ENCODE results near the gene EMC9. TPM values are rescaled to one million over a fixed set of nuclear protein-coding genes. Genes with fewer than 3 reads are reported as not detected.

EMC9 gene
- polyA plus RNA-seq, 1 donor (not counting 4 experiments of a cell fraction or from before 2014, with no cell fraction given), result 11.0 TPM

DNA sequence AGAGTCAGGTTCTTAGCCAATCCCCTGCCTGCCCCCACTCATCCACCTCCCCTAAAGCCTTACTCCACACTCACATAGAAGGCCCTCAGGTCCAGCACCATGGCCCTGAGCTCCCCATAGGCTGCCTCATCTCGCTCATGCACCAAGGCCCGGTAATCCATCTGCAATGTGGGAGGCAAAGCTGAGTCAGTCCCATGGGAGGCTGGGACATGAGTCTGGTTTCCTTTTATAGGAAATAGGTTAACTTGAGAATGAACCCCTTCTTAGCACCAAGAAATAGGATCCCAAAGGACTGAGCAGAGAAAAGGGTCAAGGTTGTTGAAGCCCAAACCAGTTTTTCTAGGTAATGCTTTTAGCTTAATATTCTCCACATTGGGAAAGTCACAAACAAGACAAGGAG is 2.1 kb upstream of the EMC9 start:
- Histone ChIP-seq H3K79me2 (ENCODE audit: control insufficient read depth, insufficient read depth, low read length) (peaks cover 57% of the 10 kb centered on the region), H3K9me1 (ENCODE audit: control insufficient read depth, extremely low read depth, insufficient read depth, low read length) (peaks cover 4% of the 10 kb centered on the region), H3K36me3 (ENCODE audit: control insufficient read depth in 2 of 2, extremely low read depth in 1 of 2, insufficient read depth in 2 of 2, low read length in 2 of 2) (peaks cover 10 to 21% of the 10 kb centered on the region in 2 experiments), H3K9me3 (ENCODE audit: control insufficient read depth, low read depth, low read length) (no peaks in the 10 kb centered on the region), H4K20me1 (ENCODE audit: control insufficient read depth, extremely low read depth, insufficient read depth, low read length) (no peaks in the 10 kb centered on the region), H3K27ac (ENCODE audit: control insufficient read depth, insufficient read depth, low read length) (no peak overlapping the region), H3K4me3 (ENCODE audit: control insufficient read depth in 2 of 3, extremely low read depth in 1 of 3, insufficient read depth in 2 of 3, low read depth in 1 of 3, low read length in 3 of 3) (no peak overlapping the region), H3K4me1 (ENCODE audit: control insufficient read depth, extremely low read depth, insufficient read depth, low read length) (peaks cover 29% of the 10 kb centered on the region), H2AFZ (ENCODE audit: control insufficient read depth, low read length) (no peak overlapping the region), H3K9ac (ENCODE audit: control insufficient read depth, extremely low read depth, insufficient read depth, low read length) (no peak overlapping the region), H3K4me2 (ENCODE audit: control insufficient read depth, extremely low read depth, insufficient read depth, low read depth, low read length) (no peak overlapping the region), H3K27me3 (ENCODE audit: control insufficient read depth, extremely low read depth, insufficient read depth, low read length) (no peaks in the 10 kb centered on the region)
- DNase-seq (ENCODE audit: low read depth, low spot score) (no peak), FAIRE-seq (no peak)
- dilution Hi-C loops (cut with MboI; ENCODE audit: extremely low pct_ligation_motif_present, low sequenced_read_pairs), result no loop called here
- TF ChIP-seq, protein P1, sequence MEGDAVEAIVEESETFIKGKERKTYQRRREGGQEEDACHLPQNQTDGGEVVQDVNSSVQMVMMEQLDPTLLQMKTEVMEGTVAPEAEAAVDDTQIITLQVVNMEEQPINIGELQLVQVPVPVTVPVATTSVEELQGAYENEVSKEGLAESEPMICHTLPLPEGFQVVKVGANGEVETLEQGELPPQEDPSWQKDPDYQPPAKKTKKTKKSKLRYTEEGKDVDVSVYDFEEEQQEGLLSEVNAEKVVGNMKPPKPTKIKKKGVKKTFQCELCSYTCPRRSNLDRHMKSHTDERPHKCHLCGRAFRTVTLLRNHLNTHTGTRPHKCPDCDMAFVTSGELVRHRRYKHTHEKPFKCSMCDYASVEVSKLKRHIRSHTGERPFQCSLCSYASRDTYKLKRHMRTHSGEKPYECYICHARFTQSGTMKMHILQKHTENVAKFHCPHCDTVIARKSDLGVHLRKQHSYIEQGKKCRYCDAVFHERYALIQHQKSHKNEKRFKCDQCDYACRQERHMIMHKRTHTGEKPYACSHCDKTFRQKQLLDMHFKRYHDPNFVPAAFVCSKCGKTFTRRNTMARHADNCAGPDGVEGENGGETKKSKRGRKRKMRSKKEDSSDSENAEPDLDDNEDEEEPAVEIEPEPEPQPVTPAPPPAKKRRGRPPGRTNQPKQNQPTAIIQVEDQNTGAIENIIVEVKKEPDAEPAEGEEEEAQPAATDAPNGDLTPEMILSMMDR (optimal IDR thresholded peaks at IDR 0.05 in 1 of 3, IDR thresholded peaks at IDR 0.05 in 1 of 3, conservative IDR thresholded peaks at IDR 0.05 in 1 of 3; ENCODE audit: extremely low read depth in 1 of 3, insufficient read depth in 2 of 3, low read length in 3 of 3), result no peak
- no peak for TF ChIP-seq EZH2 (IDR thresholded peaks at IDR 0.05; ENCODE audit: low read length)

DNA sequence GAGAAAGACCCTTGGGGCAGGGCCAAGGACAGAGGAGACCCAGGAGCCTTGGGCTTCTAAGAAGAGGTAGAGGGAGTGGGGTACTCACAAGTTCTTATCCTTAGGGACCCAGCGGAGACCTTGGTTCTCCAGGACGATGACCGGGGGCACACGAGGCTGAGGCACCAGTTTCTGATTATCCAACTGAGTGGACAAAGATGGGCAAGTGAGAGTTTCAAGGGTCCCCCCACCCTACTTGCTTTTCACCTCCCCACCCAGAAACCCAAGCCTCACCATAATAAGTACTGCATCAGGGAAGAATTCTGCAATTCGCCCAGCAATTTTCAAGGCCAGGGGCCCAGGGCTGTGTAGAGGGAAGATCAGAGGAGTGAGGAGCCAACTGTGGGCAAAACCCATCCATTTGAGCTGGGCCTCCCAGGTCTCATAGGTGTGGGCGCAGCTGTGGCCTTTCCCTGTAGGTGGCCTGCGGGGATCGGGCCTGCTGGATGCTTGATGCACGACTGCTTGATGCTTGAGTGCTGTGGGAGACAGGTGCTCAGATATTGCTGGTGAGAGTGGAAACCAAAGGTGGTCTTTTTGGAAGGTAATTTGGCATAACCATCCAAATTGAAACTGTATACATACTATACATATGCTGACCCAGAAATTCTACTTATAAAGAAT is 2.0 kb downstream of the EMC9 start:
- dilution Hi-C loops (cut with MboI; ENCODE audit: extremely low pct_ligation_motif_present, low sequenced_read_pairs), result no loop called here

More for the DNA sequence above, 2.0 kb downstream of the EMC9 start:
- Histone ChIP-seq H4K20me1 (ENCODE audit: control insufficient read depth, extremely low read depth, insufficient read depth, low read length) (no peaks in the 10 kb centered on the region), H3K4me1 (ENCODE audit: control insufficient read depth, extremely low read depth, insufficient read depth, low read length) (peaks cover 28% of the 10 kb centered on the region), H3K9me3 (ENCODE audit: control insufficient read depth, low read depth, low read length) (no peaks in the 10 kb centered on the region), H3K4me3 (ENCODE audit: control insufficient read depth in 2 of 3, extremely low read depth in 1 of 3, insufficient read depth in 2 of 3, low read depth in 1 of 3, low read length in 3 of 3) (peak overlapping the region in 1 of 3 experiments; percentile 5), H3K4me2 (ENCODE audit: control insufficient read depth, extremely low read depth, insufficient read depth, low read depth, low read length) (peak overlapping the region; percentile 25), H3K9me1 (ENCODE audit: control insufficient read depth, extremely low read depth, insufficient read depth, low read length) (peaks cover 4% of the 10 kb centered on the region), H3K9ac (ENCODE audit: control insufficient read depth, extremely low read depth, insufficient read depth, low read length) (no peak overlapping the region), H3K79me2 (ENCODE audit: control insufficient read depth, insufficient read depth, low read length) (peaks cover 39% of the 10 kb centered on the region), H3K36me3 (ENCODE audit: control insufficient read depth in 2 of 2, extremely low read depth in 1 of 2, insufficient read depth in 2 of 2, low read length in 2 of 2) (peaks cover 17 to 28% of the 10 kb centered on the region in 2 experiments), H3K27me3 (ENCODE audit: control insufficient read depth, extremely low read depth, insufficient read depth, low read length) (no peaks in the 10 kb centered on the region), H2AFZ (ENCODE audit: control insufficient read depth, low read length) (no peak overlapping the region), H3K27ac (ENCODE audit: control insufficient read depth, insufficient read depth, low read length) (no peak overlapping the region)
- TF ChIP-seq, protein P1 (optimal IDR thresholded peaks at IDR 0.05 in 1 of 3, IDR thresholded peaks at IDR 0.05 in 1 of 3, conservative IDR thresholded peaks at IDR 0.05 in 1 of 3; ENCODE audit: extremely low read depth in 1 of 3, insufficient read depth in 2 of 3, low read length in 3 of 3), result peak in 1 of 3 experiments; percentile 5
- TF ChIP-seq EZH2 (IDR thresholded peaks at IDR 0.05; ENCODE audit: low read length), result no peak
- FAIRE-seq (no peak), DNase-seq (ENCODE audit: low read depth, low spot score) (no peak)
